ENCODE results near the gene SAMD4B.

DNA sequence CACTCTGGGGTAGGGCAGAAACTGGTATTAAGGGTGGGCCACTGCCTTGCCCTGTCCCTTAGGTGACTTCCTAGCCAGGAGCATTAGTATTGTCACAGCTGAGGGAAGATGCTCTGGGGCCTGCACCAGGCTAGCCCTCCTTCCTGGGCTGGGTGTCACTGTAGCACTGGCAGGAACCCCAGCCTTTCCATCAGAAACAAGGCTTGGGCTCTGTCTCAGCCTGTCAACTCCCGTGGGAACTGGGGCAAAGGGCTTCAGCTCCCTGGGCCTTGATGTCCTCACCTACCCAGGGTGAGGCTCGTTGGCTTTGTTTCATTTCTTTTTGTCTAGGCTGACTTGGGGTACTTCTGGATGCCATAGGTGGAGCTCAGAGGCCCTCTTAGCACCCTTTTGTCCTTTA, 30.7 kb downstream of the SAMD4B start:
- TF ChIP-seq EZH2 (IDR thresholded peaks at IDR 0.05) (no peak), POLR2AphosphoS5 (IDR thresholded peaks at IDR 0.05; ENCODE audit: borderline replicate concordance, low read depth, low read length) (no peak), FOXP2 (optimal IDR thresholded peaks at IDR 0.05; ENCODE audit: control extremely low read depth, extremely low read length, insufficient read depth) (no peak)
